HG03460 (cell line): ENCODE data around the gene HEXB.
"Not testable (repeated sequence)": the region's sequence is repeated elsewhere in the genome, so short reads cannot be mapped to it uniquely, and the experiment has no call there.

Experiments
- ATAC-seq: cut with Tn5 transposase; IDR thresholded peaks from one replicate; pipeline ENCODE4 v1.9.1; 2021; ENCODE audit not compliant: unreplicated experiment

The HEXB gene

GRCh38 chr5:74725331-74725730 is 40.3 kb downstream of the HEXB start:
- ATAC-seq, result no peak

GRCh38 chr5:74736759-74737158 is 51.7 kb downstream of the HEXB start:
- no peak for ATAC-seq

GRCh38 chr5:74738406-74738805 is 53.4 kb downstream of the HEXB start:
- ATAC-seq, result no peak

- not testable (repeated sequence) for ATAC-seq
Measured at GRCh38 chr5:74748742-74749141, 63.7 kb downstream of the HEXB start.

GRCh38 chr5:74761241-74761640 is 76.2 kb downstream of the HEXB start:
- ATAC-seq, result no peak

- no peak for ATAC-seq
Measured at GRCh38 chr5:74762599-74762998, 77.6 kb downstream of the HEXB start.

- ATAC-seq, result no peak
Measured at GRCh38 chr5:74763504-74763903, 78.5 kb downstream of the HEXB start.

GRCh38 chr5:74765201-74765600 is 80.2 kb downstream of the HEXB start:
- no peak for ATAC-seq

GRCh38 chr5:74765929-74766328 is 80.9 kb downstream of the HEXB start:
- no peak for ATAC-seq

GRCh38 chr5:74766418-74766848 is 81.4 kb downstream of the HEXB start:
- ATAC-seq, result peak; percentile 41

GRCh38 chr5:74766849-74767578 is 82.0 kb downstream of the HEXB start, which contains the start of the genes GFM2 and NSA2:
Gene GFM2, minus strand, starts transcription at chr5:74767117. Its CDS starts 3,375 bp downstream, at chr5:74763742.
Gene NSA2, plus strand, starts transcription at chr5:74767249. Its CDS starts 112 bp downstream, at chr5:74767361.
- peak; percentile 89 for ATAC-seq

- ATAC-seq, result peak; percentile 16
Measured at GRCh38 chr5:74767579-74767913, 82.5 kb downstream of the HEXB start.
